Upper lobe of left lung (tissue), 4 donors: ENCODE data around the gene ADH1C.

Experiments
- CTCF ChIP-seq, 6 experiments: fragments of 450-650 bp in 4 of 6; fragments of 200-600 bp in 2 of 6; sonication (generic) in 2 of 6; IDR thresholded peaks; one replicate each; pipeline ENCODE4 v1.5.1; 2016 to 2019; ENCODE audit warnings: antibody characterized with exemption in 6 of 6
- POLR2A ChIP-seq, 4 donors: fragments of 450-650 bp; IDR thresholded peaks; one replicate each; pipeline ENCODE4 v1.5.1; 2016 to 2017; ENCODE audit warnings: antibody characterized with exemption in 4 of 4, mild to moderate bottlenecking in 2 of 4
- POLR2AphosphoS5 ChIP-seq, 2 donors: sonication (generic); formaldehyde crosslinking; IDR thresholded peaks; one replicate each; pipeline ENCODE4 v1.5.1; 2017; ENCODE audit warnings: antibody characterized with exemption in 2 of 2

DNA sequence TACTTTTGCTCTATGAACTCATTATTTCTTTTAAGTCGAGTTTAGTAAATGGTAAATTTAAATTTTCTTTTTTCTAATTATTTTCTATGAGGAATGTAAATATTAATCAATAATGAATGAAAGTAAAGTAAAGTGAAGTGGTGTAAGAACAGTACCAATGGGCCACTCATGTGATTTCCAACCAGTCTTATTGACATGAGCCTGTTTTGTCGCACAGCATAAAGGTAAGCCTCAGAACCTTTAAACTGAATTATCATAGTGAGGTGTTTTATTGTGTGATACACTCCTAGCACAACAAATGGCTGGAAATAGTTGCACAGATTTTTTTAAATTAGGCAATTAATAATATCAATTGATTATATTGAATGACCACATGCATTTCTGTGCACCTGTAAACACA lies 1.1 kb downstream of the ADH1C start:
- TF ChIP-seq CTCF (IDR thresholded peaks at IDR 0.05) (no peak), POLR2A (IDR thresholded peaks at IDR 0.05) (no peak), POLR2AphosphoS5 (IDR thresholded peaks at IDR 0.05) (no peak)
